Measurements from ENCODE around the gene OLFM1. TPM values are rescaled to one million over a fixed set of nuclear protein-coding genes. Genes with fewer than 3 reads are reported as not detected.

Gene OLFM1
- total and polyA plus RNA-seq, 2 of the 4 experiments (the other 2 are of a cell fraction): 0.36 to 0.38 TPM

- H3K4me2 ChIP-seq (ENCODE audit: low read depth, low read length): no peak overlapping the region
- ChIA-PET CTCF (interaction anchor here (1.2 kb wide), 1 partner anchor 10 kb away, joined by 3 read pairs; no protein-coding TSS in a partner anchor), POLR2A (ENCODE audit: unreplicated experiment) (no interaction called here)
- no peak overlapping the region for H3K9ac ChIP-seq (ENCODE audit: low read depth, low read length)
- no peak overlapping the region for H4K91ac ChIP-seq (ENCODE audit: insufficient read depth, low read depth, low read length)
- H3K56ac ChIP-seq (ENCODE audit: extremely low read depth, insufficient read depth, low read length): no peak overlapping the region
- ATAC-seq (ENCODE audit: low read depth): no peak
- H2BK5ac ChIP-seq (ENCODE audit: low read depth, low read length, poor library complexity, severe bottlenecking): no peak overlapping the region
- H3K36me3 ChIP-seq (ENCODE audit: control insufficient read depth, insufficient read depth, low read length): no peaks in the 10 kb centered on the region
- no peak overlapping the region for H4K5ac ChIP-seq (ENCODE audit: low read depth, low read length)
- intact Hi-C loops (cut with micrococcal nuclease): no loop called here
- no peak overlapping the region for H3K14ac ChIP-seq (replicated peaks; ENCODE audit: low read depth, low read length)
- no peak overlapping the region for H4K8ac ChIP-seq (ENCODE audit: low read depth in 2 of 2, low read length in 2 of 2)
- DNase-seq: no peak
- no peak overlapping the region for H2AK5ac ChIP-seq (ENCODE audit: low read depth, low read length)
- no TSS peak for BruUV-seq (replicated peaks)
- H2BK20ac ChIP-seq (ENCODE audit: low read depth, low read length): no peak overlapping the region
- no peaks in the 10 kb centered on the region; the same call in 1 of the 2 replicates for H3K9me3 ChIP-seq (ENCODE audit: control insufficient read depth, insufficient read depth, low read length)
- no peak overlapping the region for H2AFZ ChIP-seq (replicated peaks; ENCODE audit: low read length, poor library complexity)
- H3K4me1 ChIP-seq (ENCODE audit: control insufficient read depth, insufficient read depth, low read length): no peaks in the 10 kb centered on the region
- no peak overlapping the region for H3K4ac ChIP-seq (ENCODE audit: low read depth, low read length)
- H3K79me1 ChIP-seq (ENCODE audit: low read depth in 1 of 2, low read length in 2 of 2): no peaks in the 10 kb centered on the region
- no peak overlapping the region for H2BK120ac ChIP-seq (ENCODE audit: low read depth, low read length)
- H4K20me1 ChIP-seq (ENCODE audit: insufficient read depth, low read length): no peaks in the 10 kb centered on the region
- no peak overlapping the region for H2AK9ac ChIP-seq (replicated peaks; ENCODE audit: low read depth, low read length, poor library complexity)
- peaks cover 1% of the 10 kb centered on the region; the same call in 1 of the 2 replicates for H3K27me3 ChIP-seq (ENCODE audit: control insufficient read depth, insufficient read depth, low read length)
- no peak overlapping the region for H3K27ac ChIP-seq (ENCODE audit: insufficient read depth, low read length)
- dilution Hi-C loops (cut with HindIII; ENCODE audit: low sequenced_read_pairs, unreplicated experiment): no loop called here
- WGBS, 2 experiments (ENCODE audit: extremely low coverage in 2 of 2, insufficient read length in 1 of 2): 71% methylated on average over 6 of the region's 17 CpGs; no CpG with 5 or more reads in 1 of the 2 experiments
- TF ChIP-seq SMC3 (IDR thresholded peaks at IDR 0.05; ENCODE audit: low read depth, low read length) (no peak), FOS (IDR thresholded peaks at IDR 0.05; ENCODE audit: low read depth, low read length) (no peak)
- no peaks in the 10 kb centered on the region for H3K9me1 ChIP-seq (ENCODE audit: insufficient read depth, low read length)
- in situ Hi-C loops (cut with MboI; ENCODE audit: low sequenced_read_pairs): no loop called here
- H2BK15ac ChIP-seq (ENCODE audit: low read depth, low read length): no peak overlapping the region
- no peak overlapping the region for H3K4me3 ChIP-seq (ENCODE audit: insufficient read depth, low read depth, low read length)
- H3K18ac ChIP-seq (ENCODE audit: low read depth, low read length): no peak overlapping the region
- H3K23ac ChIP-seq (ENCODE audit: low read depth, low read length): no peak overlapping the region
Measured at GRCh38 chr9:135048758-135049444, 38.6 kb upstream of the OLFM1 start.

Data from IMR-90 (cell line).